GM12892 (cell line): ENCODE results near the gene ANKRD11.

Experiments used
- POLR2A ChIP-seq: IDR thresholded peaks from 2 replicates; pipeline ENCODE4 v1.6.1; 2011; ENCODE audit warnings: low read depth, low read length, control low read depth
- POLR2AphosphoS5 ChIP-seq: IDR thresholded peaks from 2 replicates; pipeline ENCODE4 v1.6.1; 2011; ENCODE audit warnings: low read depth, low read length, control low read depth

DNA sequence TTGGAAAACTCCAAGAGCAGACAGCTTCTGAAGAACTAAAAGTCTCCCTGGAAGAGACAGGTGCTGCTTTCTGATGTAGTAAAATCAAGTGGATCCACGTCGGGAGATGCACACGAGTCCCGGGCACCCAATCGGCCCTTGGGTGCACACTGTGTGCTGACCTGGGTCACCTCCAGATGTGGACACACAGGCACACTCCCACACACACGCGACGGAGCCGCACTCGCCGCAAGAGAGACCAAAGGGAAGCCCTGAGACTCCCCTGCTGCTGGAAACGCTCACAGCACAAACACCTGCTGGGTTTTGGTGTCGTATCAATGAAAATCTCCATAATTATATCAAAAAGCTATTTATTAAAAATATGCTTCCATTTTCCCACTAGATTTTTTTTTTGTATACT lies 94.2 kb downstream of the ANKRD11 start:
- TF ChIP-seq POLR2A, result no peak
- no peak for TF ChIP-seq POLR2AphosphoS5
